Activated CD4-positive, alpha-beta T cell treated with anti-CD3 and anti-CD28 coated beads for 24 hours (primary cell): ENCODE data around the gene C19orf38.
"Not testable (repeated sequence)": the region's sequence is repeated elsewhere in the genome, so short reads cannot be mapped to it uniquely, and the experiment has no call there.

ENCODE experiments used
- DNase-seq, 2 donors: peaks; one replicate each; pipeline ENCODE4 v3.0.0-alpha.2; 2020; ENCODE audit warnings: low read depth in 2 of 2

The C19orf38 gene

GRCh38 chr19:10820173-10820572 is 28.0 kb upstream of the C19orf38 start:
- no peak for DNase-seq

GRCh38 chr19:10823690-10824089 is 24.5 kb upstream of the C19orf38 start:
- no peak for DNase-seq

- DNase-seq = no peak
These were observed 22.0 kb upstream of the C19orf38 start for GRCh38 chr19:10826231-10826630.

DNA sequence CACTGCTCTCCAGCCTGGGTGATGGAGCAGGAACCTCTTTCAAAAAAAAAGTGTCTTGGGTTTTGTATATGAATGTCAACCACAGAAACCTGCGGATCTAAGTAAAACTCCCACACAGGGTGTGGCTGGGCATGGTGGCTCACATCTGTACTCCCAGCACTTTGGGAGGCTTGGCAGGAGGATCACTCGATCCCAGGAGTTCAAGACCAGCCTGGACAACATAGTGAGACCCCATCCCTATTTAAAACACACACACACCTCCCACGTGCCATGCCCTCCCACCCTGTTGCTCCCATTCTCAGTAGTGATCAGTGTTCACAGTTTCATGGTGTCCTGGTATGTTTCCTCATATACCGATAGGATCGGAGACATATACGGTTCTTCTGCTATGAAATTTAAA is 21.4 kb upstream of the C19orf38 start:
- DNase-seq = no peak

DNA sequence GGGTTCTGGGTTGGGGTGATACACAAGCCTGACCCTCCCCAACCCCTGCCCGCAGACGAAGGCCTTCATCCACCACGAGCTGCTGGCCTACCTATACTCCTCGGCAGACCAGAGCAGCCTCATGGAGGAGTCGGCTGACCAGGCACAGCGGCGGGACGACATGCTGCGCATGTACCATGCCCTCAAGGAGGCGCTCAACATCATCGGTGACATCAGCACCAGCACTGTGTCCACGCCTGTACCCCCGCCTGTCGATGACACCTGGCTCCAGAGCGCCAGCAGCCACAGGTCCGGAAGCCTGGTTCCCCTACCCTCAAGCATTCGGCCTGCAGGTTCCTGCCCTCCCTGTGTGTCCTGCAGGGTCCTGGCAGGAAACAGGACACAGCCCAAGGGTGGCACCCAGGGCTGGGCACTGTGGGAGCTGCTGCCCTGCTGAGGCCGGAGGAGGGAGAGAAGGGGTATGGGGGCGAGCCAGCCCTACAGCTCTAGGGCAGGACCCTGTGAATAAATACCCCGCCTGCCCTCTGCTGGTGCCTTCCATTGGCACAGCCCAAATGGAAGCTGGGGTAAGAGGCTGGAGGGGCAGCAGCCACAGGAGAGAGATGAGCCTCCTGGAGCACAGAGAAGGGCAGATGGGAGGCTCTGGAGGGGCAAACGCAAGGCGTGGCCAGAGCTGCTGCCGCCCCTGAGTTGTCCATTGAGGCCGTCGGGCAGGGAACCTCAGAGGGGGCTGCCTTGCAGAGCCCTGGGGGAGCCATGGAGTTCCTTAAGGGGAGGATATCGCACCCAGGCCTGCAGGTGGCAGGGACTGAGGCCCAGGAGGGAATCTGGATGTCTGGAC is 19.0 kb upstream of the C19orf38 start:
- DNase-seq = no peak

DNA sequence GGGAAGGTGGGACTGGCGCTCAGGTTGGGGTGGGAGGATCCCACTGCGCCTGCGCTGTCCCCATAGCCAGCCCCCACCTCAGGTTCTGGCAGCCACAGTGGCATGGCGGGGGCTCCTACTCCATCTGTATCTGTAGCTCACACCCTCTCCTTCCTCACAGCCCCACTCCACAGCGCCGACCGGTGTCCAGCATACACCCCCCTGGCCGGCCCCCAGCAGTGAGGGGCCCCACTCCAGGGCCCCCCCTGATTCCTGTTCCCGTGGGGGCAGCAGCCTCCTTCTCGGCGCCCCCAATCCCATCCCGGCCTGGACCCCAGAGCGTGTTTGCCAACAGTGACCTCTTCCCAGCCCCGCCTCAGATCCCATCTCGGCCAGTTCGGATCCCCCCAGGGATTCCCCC is 18.2 kb upstream of the C19orf38 start:
- DNase-seq = no peak

GRCh38 chr19:10830370-10830769 is 17.8 kb upstream of the C19orf38 start:
- DNase-seq = no peak

- DNase-seq = no peak
These were observed 17.1 kb upstream of the C19orf38 start for GRCh38 chr19:10830931-10831779.

GRCh38 chr19:10831987-10832938 is 16.0 kb upstream of the C19orf38 start:
- DNase-seq = no peak

GRCh38 chr19:10832939-10833296 is 15.3 kb upstream of the C19orf38 start:
- no peak for DNase-seq

- DNase-seq = no peak
These were observed 13.0 kb upstream of the C19orf38 start for GRCh38 chr19:10835089-10835753.

GRCh38 chr19:10835754-10836478 is 12.3 kb upstream of the C19orf38 start, which contains the start of gene TMED1:
TSS of gene TMED1 (minus strand) at chr19:10836212. CDS start at chr19:10836191, 21 bp downstream.
- DNase-seq = peak; percentile 96 to 98

DNA sequence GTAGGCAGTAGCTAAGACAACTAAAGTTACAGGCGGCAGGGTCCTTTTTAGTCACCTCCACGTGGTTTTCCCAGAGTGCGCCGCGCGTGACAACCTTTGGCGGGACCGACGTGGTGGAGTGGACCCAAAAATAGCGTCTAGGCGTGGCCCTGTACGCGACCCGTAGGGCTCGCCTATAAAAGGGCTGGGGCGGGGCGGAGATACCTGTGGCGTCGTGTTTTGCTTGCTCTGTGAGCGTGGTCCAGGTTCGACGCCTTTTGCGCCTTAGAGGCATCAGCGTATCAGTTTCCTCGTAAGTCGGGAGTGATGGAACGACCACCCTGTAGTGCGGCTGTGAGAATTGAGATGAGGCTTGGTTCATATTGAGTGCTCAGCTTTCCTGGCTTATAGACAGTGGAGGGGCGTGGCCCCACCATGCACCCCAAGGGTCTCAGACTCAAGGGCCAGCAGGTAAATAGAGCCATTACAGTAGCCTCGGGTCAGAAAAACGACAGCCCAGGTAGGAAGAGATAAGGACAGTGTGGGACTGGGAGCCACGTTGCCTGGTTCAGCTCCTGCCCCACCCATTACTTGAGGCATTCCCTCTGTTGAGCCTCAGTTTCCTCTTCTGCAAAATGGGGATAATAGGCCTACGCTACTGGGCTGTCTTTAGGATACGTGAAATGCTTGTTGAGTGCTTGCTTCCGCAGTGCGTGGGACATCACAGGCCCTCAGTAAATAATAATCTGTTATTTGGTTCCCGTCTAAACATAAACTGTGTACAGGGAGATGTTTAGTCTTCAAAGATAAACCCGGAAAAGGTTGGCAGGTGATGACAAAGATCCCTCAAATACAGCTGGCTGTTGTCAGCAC is 11.5 kb upstream of the C19orf38 start:
- DNase-seq = peak; percentile 69 to 79

DNA sequence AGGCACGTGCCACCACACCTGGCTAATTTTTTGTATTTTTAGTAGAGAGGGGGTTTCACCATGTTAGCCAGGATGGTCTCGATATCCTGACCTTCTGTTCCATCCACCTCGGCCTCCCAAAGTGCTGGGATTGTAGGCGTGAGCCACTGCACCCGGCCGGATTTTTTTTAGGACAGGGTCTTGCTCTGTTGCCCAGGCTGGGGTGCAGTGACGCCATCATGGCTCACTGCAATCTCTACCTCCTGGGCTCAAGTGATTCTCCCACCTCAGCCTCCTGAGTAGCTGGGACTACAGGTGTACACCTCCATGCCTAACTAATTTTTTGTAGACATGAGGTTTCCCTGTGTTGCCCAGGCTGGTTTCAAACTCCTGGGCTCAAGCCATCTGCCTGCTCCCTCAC is 10.6 kb upstream of the C19orf38 start:
- not testable (repeated sequence) for DNase-seq

DNA sequence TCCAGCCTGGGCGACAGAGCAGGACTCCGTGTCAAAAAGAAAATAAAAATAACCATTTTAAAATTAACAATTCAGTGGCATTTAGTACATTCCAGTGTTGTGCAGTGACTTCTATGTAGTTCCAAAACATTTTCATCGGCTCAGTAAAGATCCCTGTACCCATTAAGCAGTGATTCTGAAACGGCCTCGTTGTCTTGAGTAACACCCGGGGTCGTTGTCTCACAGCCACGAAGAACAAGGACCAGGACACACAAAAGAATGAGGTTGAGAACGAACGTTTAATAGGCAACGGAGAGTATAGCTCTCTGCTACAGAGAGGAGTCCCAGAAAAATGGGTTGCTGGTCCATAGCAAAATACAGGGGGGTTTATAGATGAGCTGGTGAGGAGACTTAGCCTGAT is 9.8 kb upstream of the C19orf38 start:
- DNase-seq = no peak

DNA sequence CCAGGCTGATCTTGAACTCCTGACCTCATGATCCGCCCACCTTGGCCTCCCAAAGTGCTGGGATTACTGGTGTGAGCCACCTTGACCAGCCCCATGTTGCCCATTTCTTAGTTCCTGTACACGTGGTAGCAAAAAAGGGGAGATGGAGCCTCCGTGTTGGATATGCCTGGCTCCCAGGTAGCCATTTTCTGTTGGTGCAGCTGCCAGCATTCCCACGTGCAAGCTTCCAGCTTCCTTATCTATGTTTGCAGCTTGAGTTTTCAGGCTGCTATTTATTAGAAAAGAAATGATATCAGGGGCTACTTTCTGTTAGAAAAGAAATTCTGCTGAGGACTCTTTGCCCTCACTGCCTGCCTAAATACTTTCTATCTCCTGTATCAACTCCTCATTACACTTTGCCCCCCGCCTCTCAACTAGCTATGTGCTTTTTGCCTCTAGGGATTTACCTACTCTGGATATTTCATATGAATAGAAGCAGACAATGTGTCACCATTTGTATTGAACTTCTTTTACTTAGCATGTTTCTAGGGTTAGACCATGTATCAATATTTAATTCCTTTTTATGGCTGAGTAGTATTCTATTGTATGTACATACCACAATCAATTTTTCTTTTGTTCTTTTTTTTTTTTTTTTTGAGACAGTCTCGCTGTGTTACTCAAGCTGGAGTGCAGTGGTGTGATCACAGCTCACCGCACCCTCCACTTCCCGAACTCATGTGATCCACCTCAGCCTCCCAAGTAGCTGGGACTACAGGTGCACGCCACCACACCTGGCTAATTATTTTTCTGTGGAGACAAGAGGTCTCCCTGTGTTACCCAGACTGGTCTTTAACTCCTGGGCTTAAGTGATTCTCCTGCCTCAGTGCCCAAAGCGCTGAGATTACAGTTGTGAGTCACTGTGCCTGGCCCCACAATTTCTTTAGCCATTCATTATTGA is 8.8 kb upstream of the C19orf38 start:
- DNase-seq = no peak

DNA sequence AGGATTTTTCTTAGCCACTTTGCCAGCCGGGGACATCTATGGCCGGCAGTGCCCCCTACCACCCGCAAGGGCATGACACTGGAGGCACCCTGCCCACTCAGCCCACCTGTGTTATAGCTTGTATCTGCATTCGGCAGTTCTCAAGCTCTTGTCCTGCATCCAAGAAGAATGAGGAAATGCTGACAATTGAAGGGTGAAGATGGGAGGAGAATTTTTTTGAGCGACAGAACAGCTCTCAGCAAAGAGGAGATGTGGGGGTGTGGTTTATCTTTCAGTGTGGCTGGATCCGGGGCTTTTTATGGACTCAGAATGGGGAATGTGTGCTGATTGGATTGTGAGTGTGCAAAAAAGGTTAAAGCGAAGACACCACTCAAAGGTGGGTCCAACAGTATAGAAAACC is 5.4 kb upstream of the C19orf38 start:
- no peak for DNase-seq

DNA sequence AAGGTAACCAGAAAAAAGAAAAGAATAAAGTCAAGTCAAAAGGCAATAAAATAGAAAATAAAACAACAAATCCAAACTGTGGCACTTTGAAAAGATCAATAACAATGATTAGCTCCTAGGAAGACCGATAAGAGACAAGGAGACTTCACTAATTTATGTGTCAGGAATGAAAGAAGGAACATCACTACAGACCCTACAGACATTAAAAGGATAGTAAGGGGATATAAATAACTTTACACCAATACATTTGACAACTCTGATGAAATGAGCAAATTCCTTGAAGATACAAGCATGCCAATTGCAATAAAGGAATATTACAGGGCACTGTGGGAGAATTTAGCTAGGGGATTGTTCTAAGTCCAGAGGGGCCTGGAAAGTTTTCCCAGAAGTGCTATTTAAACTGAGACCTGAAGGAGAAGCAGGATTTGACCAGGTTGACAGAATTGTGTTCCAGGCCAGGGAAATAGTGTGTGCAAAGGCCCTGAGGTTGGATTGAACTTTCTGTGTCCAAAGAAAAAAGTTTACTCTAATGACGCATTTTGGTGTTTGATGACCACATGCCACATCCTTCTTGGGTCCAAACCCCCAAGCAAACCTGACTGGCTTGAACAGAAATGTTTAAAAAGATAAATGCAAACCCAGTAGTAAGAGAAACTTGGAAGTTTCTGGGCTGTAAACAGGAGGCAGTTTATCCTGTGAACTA is 1.6 kb upstream of the C19orf38 start:
- no peak for DNase-seq
